GM12872 (cell line): ENCODE results near the gene SRPK2.

Experiments used
- CTCF ChIP-seq: IDR thresholded peaks from 3 replicates; pipeline ENCODE4 v1.5.1; 2011; ENCODE audit warnings: low read depth, mild to moderate bottlenecking, low read length, moderate library complexity; ENCODE audit not compliant: insufficient read depth

Gene SRPK2

DNA sequence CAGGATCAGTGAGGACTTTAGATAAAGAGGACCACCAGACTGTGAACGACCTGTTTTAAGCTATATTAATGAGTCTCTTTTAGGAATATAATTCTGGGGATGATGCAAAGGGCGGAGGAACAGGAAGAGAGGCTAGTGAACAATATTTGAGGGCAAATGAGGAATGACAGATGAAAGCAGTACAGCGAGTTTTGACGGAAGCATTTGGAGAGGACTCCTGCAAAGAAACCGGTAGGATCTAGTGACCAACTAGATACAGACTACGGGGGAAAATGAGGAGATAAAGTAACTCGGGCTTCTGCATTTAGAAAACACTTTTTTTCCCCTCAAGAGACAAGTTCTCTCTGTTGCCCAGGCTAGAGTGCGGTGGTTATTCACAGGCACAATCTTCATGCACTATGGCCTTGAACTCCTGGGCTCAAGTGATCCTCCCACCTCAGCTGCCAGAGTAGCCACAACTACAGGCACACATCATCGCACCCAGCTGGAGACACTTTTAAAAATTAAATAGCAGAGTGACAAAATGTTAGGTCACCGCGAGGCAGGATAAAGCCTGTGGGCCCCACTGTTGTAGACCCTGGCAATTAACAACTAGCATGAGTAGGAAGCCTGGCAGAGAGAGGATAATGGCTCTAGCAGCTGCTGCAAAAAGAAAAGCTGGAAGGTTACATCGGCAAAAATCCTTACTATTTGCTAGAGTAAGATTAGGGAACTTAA, 143.2 kb downstream of the SRPK2 start:
- TF ChIP-seq CTCF, result no peak

- no peak for TF ChIP-seq CTCF
These were observed 144.1 kb downstream of the SRPK2 start for GRCh38 chr7:105244594-105244993.

GRCh38 chr7:105241198-105241597, 147.5 kb downstream of the SRPK2 start:
- no peak for TF ChIP-seq CTCF

DNA sequence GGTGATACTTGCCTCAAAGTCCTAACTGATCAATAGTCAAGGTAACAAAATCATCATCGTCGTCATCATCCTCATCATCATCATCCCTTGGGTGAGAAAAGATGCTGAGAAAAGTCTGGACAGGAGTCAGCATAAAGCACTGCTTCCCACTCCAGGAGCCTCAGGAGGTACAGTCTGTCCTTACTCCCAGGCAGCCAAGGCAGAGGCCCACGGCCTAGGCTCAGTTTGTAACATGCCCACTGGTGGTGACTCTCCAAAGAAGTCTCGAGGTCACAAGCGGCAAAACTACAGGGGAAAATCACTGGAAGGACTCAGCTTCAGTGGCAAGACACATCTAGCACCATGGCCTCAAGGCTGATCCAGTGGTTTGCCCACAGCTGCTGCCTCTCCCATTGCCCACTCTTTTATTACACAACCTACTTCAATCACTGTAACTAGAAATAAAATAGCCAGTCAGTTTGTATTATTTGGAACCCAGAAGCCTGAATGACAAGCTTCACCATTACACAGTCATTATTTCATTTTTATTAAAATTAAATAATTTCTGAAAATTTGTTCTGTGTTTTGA, 150.4 kb downstream of the SRPK2 start:
- no peak for TF ChIP-seq CTCF

- no peak for TF ChIP-seq CTCF
These were observed 153.8 kb downstream of the SRPK2 start for GRCh38 chr7:105234886-105235285.

- no peak for TF ChIP-seq CTCF
These were observed 158.2 kb downstream of the SRPK2 start for GRCh38 chr7:105230486-105230885.

- no peak for TF ChIP-seq CTCF
These were observed 159.1 kb downstream of the SRPK2 start for GRCh38 chr7:105229641-105230040.

DNA sequence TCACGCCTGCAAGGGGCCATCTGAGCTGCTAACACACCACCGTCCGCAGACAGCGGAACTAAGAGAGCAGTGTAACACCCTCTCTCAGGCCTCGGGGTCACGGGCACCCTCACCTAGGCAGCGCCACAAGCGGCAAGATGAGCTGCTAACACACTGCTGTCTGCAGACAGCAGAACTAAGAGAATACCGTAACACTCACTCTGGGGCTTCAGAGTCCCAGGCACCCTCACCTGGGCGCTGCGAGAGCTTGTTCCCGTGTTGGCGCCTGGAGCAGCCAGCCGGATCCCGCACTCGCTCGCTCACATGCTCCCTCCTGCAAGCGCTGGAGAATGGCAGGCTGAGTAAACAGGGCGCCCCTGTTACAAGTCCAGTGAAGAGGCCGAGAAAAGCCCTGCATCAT, 160.2 kb downstream of the SRPK2 start:
- TF ChIP-seq CTCF, result no peak
